HEK293 (cell line): ENCODE data around the gene ATOSA.

ENCODE experiments used
- CTCF ChIA-PET: fragments of 350-600 bp; formaldehyde crosslinking; extraction: SDS; loops from one replicate; lab custom pipeline; 2021; ENCODE audit warnings: antibody characterized with exemption; lab: Yijun Ruan, JAX
- POLR2A ChIA-PET: fragments of 300-600 bp; formaldehyde crosslinking; extraction: SDS; loops from one replicate; lab custom pipeline; 2020; ENCODE audit warnings: antibody characterized with exemption, inconsistent platforms; lab: Yijun Ruan, JAX
- H3K27ac ChIP-seq: fragments of 200-500 bp; sonication (Bioruptor generic); 2 replicates; pipeline ENCODE4 v1.5.1; 2014; ENCODE audit warnings: low read depth, low read length, control low read depth, inconsistent platforms; ENCODE audit errors: extremely low read depth
- H3K36me3 ChIP-seq, 2 experiments: fragments of 200-500 bp in 1 of 2; sonication (Bioruptor generic) in 1 of 2; 1 replicate in 1 of 2; 2 replicates in 1 of 2; pipeline ENCODE4 v1.5.1; 2014 to 2017; ENCODE audit warnings: inconsistent platforms in 2 of 2, low read length in 2 of 2; ENCODE audit not compliant: control insufficient read depth in 2 of 2, insufficient read depth in 1 of 2
- H3K4me1 ChIP-seq: fragments of 200-500 bp; sonication (Bioruptor generic); 2 replicates; pipeline ENCODE4 v1.5.1; 2014; ENCODE audit warnings: mild to moderate bottlenecking, low read length, inconsistent platforms; ENCODE audit not compliant: control insufficient read depth, insufficient read depth
- H3K4me3 ChIP-seq: 2 replicates; pipeline ENCODE4 v1.5.1; 2011; ENCODE audit warnings: low read depth, mild to moderate bottlenecking, control low read depth, low read length, moderate library complexity
- H3K9me3 ChIP-seq: fragments of 200-500 bp; sonication (Bioruptor generic); 2 replicates; pipeline ENCODE4 v1.5.1; 2014; ENCODE audit warnings: low read depth, low read length, inconsistent platforms; ENCODE audit not compliant: control insufficient read depth, insufficient read depth
- BCL11A ChIP-seq: fragments of 450-650 bp; formaldehyde crosslinking; IDR thresholded peaks from 2 replicates; pipeline ENCODE4 v1.5.1; 2016; ENCODE audit warnings: low read depth, missing biosample characterization, missing genetic modification characterization
- SP2 ChIP-seq: fragments of 450-650 bp; formaldehyde crosslinking; IDR thresholded peaks from 2 replicates; pipeline ENCODE4 v1.5.1; 2016; ENCODE audit warnings: missing biosample characterization, missing genetic modification characterization
- TCF7L2 ChIP-seq: IDR thresholded peaks from 2 replicates; pipeline ENCODE4 v1.6.1; 2011; ENCODE audit warnings: low read depth, mild to moderate bottlenecking, inconsistent platforms, low read length, moderate library complexity, borderline replicate concordance
- ZBTB17 ChIP-seq: fragments of 450-650 bp; formaldehyde crosslinking; IDR thresholded peaks from 2 replicates; pipeline ENCODE4 v1.5.1; 2016; ENCODE audit warnings: missing biosample characterization, missing genetic modification characterization
- ZBTB20 ChIP-seq: fragments of 450-650 bp; formaldehyde crosslinking; IDR thresholded peaks from 2 replicates; pipeline ENCODE4 v1.5.1; 2016; ENCODE audit warnings: missing biosample characterization, missing genetic modification characterization
- ZBTB48 ChIP-seq: fragments of 450-650 bp; formaldehyde crosslinking; IDR thresholded peaks from 2 replicates; pipeline ENCODE4 v1.5.1; 2016; ENCODE audit warnings: missing biosample characterization, missing genetic modification characterization
- ZEB2 ChIP-seq: fragments of 450-650 bp; formaldehyde crosslinking; IDR thresholded peaks from 2 replicates; pipeline ENCODE4 v1.5.1; 2016; ENCODE audit warnings: missing biosample characterization, missing genetic modification characterization
- ZIC2 ChIP-seq: fragments of 450-650 bp; formaldehyde crosslinking; IDR thresholded peaks from 2 replicates; pipeline ENCODE4 v1.5.1; 2016; ENCODE audit warnings: missing biosample characterization, missing genetic modification characterization
- ZNF146 ChIP-seq: fragments of 450-650 bp; formaldehyde crosslinking; IDR thresholded peaks from 2 replicates; pipeline ENCODE4 v1.5.1; 2016; ENCODE audit warnings: missing biosample characterization, missing genetic modification characterization
- ZNF423 ChIP-seq: fragments of 450-650 bp; formaldehyde crosslinking; IDR thresholded peaks from 2 replicates; pipeline ENCODE4 v1.5.1; 2016; ENCODE audit warnings: missing biosample characterization, missing genetic modification characterization
- ZNF596 ChIP-seq: fragments of 450-650 bp; IDR thresholded peaks from 2 replicates; pipeline ENCODE4 v1.5.0; 2018; ENCODE audit warnings: missing biosample characterization, mild to moderate bottlenecking, missing genetic modification characterization, moderate library complexity
- ZNF610 ChIP-seq: fragments of 450-650 bp; formaldehyde crosslinking; IDR thresholded peaks from 2 replicates; pipeline ENCODE4 v1.5.1; 2016; ENCODE audit warnings: missing biosample characterization, missing genetic modification characterization, borderline replicate concordance
- ZNF658 ChIP-seq: fragments of 450-650 bp; formaldehyde crosslinking; IDR thresholded peaks from 2 replicates; pipeline ENCODE4; 2016; ENCODE audit warnings: missing biosample characterization, missing genetic modification characterization
- ZNF76 ChIP-seq: fragments of 450-650 bp; formaldehyde crosslinking; IDR thresholded peaks from 2 replicates; pipeline ENCODE4; 2016; ENCODE audit warnings: low read depth, missing biosample characterization, missing genetic modification characterization, borderline replicate concordance
- ZXDB ChIP-seq: fragments of 450-650 bp; formaldehyde crosslinking; IDR thresholded peaks from 2 replicates; pipeline ENCODE4 v1.5.1; 2016; ENCODE audit warnings: missing biosample characterization, missing genetic modification characterization
- TF ChIP-seq, protein P1 (sequence below): fragments of 450-650 bp; formaldehyde crosslinking; IDR thresholded peaks from 2 replicates; pipeline ENCODE4 v1.5.0; 2017; ENCODE audit warnings: missing biosample characterization, missing genetic modification characterization, borderline replicate concordance
- TF ChIP-seq, protein P2 (sequence below): fragments of 450-650 bp; formaldehyde crosslinking; IDR thresholded peaks from 2 replicates; pipeline ENCODE4 v1.5.1; 2016; ENCODE audit warnings: missing biosample characterization, missing genetic modification characterization
- TF ChIP-seq, protein P3 (sequence below): fragments of 450-650 bp; formaldehyde crosslinking; IDR thresholded peaks from 2 replicates; pipeline ENCODE4 v1.5.1; 2017; ENCODE audit warnings: missing biosample characterization, missing genetic modification characterization
- TF ChIP-seq, protein P4 (sequence below): fragments of 450-650 bp; formaldehyde crosslinking; IDR thresholded peaks from 2 replicates; pipeline ENCODE4 v1.5.1; 2016; ENCODE audit warnings: missing biosample characterization, missing genetic modification characterization
- TF ChIP-seq, protein P5 (sequence below): fragments of 450-650 bp; formaldehyde crosslinking; IDR thresholded peaks from 2 replicates; pipeline ENCODE4 v1.5.1; 2017; ENCODE audit warnings: missing biosample characterization, missing genetic modification characterization

Gene ATOSA, protein sequence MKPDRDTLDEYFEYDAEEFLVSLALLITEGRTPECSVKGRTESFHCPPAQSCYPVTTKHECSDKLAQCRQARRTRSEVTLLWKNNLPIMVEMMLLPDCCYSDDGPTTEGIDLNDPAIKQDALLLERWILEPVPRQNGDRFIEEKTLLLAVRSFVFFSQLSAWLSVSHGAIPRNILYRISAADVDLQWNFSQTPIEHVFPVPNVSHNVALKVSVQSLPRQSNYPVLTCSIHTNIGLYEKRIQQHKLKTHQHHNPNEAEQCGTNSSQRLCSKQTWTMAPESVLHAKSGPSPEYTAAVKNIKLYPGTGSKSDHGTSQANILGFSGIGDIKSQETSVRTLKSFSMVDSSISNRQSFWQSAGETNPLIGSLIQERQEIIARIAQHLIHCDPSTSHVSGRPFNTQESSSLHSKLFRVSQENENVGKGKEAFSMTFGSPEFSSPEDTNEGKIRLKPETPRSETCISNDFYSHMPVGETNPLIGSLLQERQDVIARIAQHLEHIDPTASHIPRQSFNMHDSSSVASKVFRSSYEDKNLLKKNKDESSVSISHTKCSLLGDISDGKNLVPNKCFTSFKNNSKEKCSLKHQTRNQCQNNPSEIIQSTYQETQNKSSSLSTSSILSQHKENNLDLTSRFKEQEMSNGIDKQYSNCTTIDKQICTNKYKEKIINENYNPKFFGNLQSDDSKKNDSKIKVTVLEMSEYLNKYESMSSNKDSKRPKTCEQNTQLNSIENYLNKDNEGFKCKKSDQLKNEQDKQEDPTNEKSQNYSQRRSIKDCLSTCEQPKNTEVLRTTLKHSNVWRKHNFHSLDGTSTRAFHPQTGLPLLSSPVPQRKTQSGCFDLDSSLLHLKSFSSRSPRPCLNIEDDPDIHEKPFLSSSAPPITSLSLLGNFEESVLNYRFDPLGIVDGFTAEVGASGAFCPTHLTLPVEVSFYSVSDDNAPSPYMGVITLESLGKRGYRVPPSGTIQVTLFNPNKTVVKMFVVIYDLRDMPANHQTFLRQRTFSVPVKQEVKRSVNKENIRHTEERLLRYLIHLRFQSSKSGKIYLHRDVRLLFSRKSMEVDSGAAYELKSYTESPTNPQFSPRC

DNA sequence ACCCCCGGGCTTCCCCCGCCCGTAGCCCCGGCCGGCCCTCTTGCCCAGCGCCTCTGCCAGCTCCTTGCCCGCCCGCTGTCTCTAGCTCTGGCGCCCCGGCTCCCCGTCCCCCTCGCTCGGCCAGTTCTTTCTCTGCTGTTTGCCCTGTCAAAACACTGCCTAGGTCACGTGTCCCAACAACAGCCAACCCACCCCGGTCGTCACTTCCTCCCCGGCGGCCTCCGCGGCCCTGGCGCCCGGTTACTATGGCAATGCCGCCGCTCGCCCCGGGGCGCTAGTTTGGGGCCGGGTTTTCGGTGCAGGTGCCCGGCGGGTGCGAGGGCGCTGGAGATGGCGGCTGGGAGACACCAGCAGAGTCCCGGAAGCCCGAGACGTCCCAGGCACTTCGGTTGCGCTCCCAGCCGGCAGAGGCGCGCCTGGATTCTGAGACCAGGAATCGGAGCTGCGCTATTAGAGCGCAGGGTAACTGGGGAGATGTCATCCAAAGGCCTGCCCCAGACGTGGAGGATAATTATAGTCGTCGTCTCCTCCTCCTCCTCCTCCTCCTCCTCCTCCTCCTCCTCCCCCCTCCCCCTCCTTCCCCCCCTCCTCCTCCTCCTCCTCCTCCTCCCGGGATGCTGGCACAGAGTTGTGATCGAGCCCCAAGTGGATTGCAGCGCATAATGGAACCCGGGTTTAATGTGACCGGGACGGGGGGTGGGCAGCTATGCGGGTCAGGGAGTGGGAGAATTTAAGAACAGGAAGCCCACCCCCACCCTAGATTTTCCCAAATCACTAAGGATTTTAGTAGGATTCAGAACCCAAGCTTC lies at the start of gene ATOSA:
TSS of gene ATOSA (minus strand) at position 157 of the 809 bp plus-strand sequence. CDS start 1,367 bp downstream, outside the sequence.
- Histone ChIP-seq H3K4me3 (peak within 1 kb of the TSS; percentile 63), H3K27ac (peak within 1 kb of the TSS; percentile 92), H3K36me3 (peaks cover 0 to 6% of the 10 kb centered on the region in 2 experiments; a peak in 1 of 3 replicates), H3K4me1 (0 out of 2 replicates have a peak, but pooled peaks cover 3% of the 10 kb centered on the region), H3K9me3 (no peaks in the 10 kb centered on the region)
- ChIA-PET CTCF (interaction anchor here (0.6 to 0.7 kb wide), 3 partner anchors 50 to 495 kb away, joined by 3 to 4 read pairs (median 3); no protein-coding TSS in a partner anchor), POLR2A (interaction anchor here (0.6 to 1.8 kb wide), 7 partner anchors 21 to 151 kb away, joined by 3 to 11 read pairs (median 6); partner anchors contain the start of gene MYO5A)
- TF ChIP-seq BCL11A (tag by site-specific recombination) (no peak), ZBTB48 (tag by site-specific recombination) (0 out of 2 replicates have a peak, but pooled peaks have one; percentile 14), ZXDB (0 out of 2 replicates have a peak, but pooled peaks have one; percentile 11), ZNF596 (no peak), ZBTB20 (tag by site-specific recombination) (peak; percentile 76), ZEB2 (tag by site-specific recombination) (peak; percentile 60), SP2 (tag by site-specific recombination) (peak; percentile 63), ZNF658 (tag by site-specific recombination) (no peak), TCF7L2 (no peak), ZBTB17 (tag by site-specific recombination) (peak; percentile 79), ZNF423 (tag by site-specific recombination) (peak; percentile 85; the same call in 1 of the 2 replicates), ZNF76 (tag by site-specific recombination) (peak; percentile 51; the same call in 1 of the 2 replicates), ZIC2 (tag by site-specific recombination) (peak; percentile 39), ZNF146 (no peak), ZNF610 (tag by site-specific recombination) (peak; percentile 60; the same call in 1 of the 2 replicates)
- TF ChIP-seq, protein P1, sequence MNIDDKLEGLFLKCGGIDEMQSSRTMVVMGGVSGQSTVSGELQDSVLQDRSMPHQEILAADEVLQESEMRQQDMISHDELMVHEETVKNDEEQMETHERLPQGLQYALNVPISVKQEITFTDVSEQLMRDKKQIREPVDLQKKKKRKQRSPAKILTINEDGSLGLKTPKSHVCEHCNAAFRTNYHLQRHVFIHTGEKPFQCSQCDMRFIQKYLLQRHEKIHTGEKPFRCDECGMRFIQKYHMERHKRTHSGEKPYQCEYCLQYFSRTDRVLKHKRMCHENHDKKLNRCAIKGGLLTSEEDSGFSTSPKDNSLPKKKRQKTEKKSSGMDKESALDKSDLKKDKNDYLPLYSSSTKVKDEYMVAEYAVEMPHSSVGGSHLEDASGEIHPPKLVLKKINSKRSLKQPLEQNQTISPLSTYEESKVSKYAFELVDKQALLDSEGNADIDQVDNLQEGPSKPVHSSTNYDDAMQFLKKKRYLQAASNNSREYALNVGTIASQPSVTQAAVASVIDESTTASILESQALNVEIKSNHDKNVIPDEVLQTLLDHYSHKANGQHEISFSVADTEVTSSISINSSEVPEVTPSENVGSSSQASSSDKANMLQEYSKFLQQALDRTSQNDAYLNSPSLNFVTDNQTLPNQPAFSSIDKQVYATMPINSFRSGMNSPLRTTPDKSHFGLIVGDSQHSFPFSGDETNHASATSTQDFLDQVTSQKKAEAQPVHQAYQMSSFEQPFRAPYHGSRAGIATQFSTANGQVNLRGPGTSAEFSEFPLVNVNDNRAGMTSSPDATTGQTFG (tag by site-specific recombination), result no peak
- TF ChIP-seq, protein P2, sequence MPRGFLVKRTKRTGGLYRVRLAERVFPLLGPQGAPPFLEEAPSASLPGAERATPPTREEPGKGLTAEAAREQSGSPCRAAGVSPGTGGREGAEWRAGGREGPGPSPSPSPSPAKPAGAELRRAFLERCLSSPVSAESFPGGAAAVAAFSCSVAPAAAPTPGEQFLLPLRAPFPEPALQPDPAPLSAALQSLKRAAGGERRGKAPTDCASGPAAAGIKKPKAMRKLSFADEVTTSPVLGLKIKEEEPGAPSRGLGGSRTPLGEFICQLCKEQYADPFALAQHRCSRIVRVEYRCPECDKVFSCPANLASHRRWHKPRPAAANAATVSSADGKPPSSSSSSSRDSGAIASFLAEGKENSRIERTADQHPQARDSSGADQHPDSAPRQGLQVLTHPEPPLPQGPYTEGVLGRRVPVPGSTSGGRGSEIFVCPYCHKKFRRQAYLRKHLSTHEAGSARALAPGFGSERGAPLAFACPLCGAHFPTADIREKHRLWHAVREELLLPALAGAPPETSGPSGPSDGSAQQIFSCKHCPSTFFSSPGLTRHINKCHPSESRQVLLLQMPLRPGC (tag by site-specific recombination), result no peak
- TF ChIP-seq, protein P3, sequence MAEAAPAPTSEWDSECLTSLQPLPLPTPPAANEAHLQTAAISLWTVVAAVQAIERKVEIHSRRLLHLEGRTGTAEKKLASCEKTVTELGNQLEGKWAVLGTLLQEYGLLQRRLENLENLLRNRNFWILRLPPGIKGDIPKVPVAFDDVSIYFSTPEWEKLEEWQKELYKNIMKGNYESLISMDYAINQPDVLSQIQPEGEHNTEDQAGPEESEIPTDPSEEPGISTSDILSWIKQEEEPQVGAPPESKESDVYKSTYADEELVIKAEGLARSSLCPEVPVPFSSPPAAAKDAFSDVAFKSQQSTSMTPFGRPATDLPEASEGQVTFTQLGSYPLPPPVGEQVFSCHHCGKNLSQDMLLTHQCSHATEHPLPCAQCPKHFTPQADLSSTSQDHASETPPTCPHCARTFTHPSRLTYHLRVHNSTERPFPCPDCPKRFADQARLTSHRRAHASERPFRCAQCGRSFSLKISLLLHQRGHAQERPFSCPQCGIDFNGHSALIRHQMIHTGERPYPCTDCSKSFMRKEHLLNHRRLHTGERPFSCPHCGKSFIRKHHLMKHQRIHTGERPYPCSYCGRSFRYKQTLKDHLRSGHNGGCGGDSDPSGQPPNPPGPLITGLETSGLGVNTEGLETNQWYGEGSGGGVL (tag by site-specific recombination), result peak; percentile 78
- TF ChIP-seq, protein P4, sequence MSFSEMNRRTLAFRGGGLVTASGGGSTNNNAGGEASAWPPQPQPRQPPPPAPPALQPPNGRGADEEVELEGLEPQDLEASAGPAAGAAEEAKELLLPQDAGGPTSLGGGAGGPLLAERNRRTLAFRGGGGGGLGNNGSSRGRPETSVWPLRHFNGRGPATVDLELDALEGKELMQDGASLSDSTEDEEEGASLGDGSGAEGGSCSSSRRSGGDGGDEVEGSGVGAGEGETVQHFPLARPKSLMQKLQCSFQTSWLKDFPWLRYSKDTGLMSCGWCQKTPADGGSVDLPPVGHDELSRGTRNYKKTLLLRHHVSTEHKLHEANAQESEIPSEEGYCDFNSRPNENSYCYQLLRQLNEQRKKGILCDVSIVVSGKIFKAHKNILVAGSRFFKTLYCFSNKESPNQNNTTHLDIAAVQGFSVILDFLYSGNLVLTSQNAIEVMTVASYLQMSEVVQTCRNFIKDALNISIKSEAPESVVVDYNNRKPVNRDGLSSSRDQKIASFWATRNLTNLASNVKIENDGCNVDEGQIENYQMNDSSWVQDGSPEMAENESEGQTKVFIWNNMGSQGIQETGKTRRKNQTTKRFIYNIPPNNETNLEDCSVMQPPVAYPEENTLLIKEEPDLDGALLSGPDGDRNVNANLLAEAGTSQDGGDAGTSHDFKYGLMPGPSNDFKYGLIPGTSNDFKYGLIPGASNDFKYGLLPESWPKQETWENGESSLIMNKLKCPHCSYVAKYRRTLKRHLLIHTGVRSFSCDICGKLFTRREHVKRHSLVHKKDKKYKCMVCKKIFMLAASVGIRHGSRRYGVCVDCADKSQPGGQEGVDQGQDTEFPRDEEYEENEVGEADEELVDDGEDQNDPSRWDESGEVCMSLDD (tag by site-specific recombination), result 0 out of 2 replicates have a peak, but pooled peaks have one; percentile 2
- TF ChIP-seq, protein P5, sequence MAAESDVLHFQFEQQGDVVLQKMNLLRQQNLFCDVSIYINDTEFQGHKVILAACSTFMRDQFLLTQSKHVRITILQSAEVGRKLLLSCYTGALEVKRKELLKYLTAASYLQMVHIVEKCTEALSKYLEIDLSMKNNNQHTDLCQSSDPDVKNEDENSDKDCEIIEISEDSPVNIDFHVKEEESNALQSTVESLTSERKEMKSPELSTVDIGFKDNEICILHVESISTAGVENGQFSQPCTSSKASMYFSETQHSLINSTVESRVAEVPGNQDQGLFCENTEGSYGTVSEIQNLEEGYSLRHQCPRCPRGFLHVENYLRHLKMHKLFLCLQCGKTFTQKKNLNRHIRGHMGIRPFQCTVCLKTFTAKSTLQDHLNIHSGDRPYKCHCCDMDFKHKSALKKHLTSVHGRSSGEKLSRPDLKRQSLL (tag by site-specific recombination), result 0 out of 2 replicates have a peak, but pooled peaks have one; percentile 4
